LoVo (cell line): ENCODE results near the gene NPAS2.

Experiments
- DNase-seq: peaks from one replicate; pipeline ENCODE4 v3.0.0-alpha.2; 2016; ENCODE audit warnings: low spot score

The NPAS2 gene

GRCh38 chr2:100821911-100822265, 1.9 kb downstream of the NPAS2 start:
- DNase-seq = no peak

GRCh38 chr2:100822587-100823248, 2.8 kb downstream of the NPAS2 start:
- no peak for DNase-seq

DNA sequence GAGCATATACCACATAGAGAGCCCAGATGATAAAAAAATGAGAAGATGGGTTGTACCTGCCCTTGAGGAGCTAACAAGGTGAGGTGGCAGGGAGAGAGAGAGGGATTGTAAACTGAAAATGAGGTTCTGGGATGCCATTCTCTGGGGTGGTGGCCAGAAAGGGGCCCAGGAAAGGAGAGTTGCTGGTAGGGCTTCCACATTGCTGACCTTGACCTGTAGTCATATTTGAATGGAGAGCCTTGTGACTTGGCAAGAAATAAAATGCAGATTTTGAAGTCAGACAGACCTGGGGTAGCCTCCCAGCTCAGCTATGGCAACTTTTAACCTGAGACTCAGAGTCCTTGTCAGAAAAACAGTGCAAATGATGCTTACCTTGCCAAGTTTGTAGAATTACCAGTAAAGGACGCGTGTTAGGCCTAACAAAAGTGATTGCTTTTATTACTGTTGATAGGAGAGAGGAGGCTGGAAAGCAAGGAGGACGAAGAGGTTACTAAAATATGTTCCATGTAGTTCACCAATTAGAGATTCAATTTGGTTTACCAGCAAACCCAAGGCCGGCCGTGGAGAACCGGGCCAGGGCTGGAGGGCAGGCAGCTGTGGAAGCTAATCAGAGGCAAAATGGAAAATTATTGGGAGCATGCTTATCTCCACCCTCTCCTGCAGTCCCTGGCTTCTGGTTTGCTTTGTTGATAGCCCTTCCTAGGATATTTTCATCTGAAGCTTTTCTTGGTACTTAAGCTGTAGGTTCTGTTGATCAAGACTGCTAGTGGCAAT, 3.9 kb downstream of the NPAS2 start:
- DNase-seq = no peak

DNA sequence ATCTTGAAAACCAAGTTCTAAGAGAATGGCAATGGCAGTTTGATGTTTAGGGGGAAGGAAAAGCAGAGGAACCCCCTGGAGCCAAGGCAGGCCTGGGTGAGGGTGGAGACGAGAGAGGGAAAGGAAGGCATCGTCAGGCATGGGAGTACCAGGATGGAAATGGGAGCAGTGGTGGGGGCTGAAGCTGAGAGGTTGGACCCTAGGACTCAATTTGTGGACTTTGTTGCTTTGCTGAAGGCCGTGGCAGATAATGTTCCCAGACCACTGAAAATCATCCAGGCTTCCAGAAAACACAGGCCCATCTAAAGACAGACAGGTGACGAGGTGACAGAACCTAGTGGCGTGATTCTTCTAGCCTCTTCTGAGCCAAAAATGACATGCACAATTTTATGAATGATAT, 4.9 kb downstream of the NPAS2 start:
- no peak for DNase-seq

- DNase-seq = no peak
Measured at GRCh38 chr2:100826494-100826893, 6.6 kb downstream of the NPAS2 start.

- no peak for DNase-seq
Measured at GRCh38 chr2:100831158-100831750, 11.3 kb downstream of the NPAS2 start.

DNA sequence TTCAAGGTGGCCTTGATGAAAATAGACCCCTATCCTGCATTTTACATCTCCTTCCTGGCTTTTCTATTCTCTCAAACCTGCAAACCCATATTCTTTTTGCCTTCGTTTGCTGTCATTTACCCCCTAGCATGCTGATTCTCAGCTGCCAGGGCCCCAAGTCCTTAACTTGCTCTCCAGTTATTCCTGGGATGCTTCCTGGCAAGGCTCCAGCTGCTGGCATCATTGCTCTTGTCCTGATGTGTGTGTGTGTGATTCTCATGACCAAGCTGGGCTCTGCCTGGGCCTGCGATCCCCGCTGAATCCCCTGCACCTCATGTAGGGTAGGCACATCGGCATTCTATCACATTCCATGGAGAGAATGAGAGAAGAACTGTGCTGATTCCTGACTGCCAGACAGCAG, 11.9 kb downstream of the NPAS2 start:
- DNase-seq = no peak

GRCh38 chr2:100832885-100833284, 12.9 kb downstream of the NPAS2 start:
- no peak for DNase-seq

DNA sequence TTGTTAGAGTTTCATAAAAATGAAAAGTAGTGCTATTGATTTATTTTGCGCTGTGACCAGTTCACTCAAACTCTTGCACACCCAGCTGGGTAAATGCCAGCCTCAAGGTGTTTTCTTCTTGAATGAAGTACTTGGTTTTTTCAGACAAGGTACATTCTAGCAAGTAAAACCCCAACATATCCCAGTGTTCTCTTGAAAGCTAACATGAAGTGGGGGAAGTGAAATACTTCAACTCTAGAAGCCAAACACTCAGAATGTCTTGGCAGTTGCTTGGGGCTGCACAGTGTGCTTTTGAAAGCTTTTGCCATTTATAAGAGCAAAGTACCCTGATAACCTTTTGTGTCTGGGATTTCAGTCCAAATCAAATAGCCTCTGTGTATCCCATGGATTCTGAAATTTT, 13.4 kb downstream of the NPAS2 start:
- DNase-seq = no peak

DNA sequence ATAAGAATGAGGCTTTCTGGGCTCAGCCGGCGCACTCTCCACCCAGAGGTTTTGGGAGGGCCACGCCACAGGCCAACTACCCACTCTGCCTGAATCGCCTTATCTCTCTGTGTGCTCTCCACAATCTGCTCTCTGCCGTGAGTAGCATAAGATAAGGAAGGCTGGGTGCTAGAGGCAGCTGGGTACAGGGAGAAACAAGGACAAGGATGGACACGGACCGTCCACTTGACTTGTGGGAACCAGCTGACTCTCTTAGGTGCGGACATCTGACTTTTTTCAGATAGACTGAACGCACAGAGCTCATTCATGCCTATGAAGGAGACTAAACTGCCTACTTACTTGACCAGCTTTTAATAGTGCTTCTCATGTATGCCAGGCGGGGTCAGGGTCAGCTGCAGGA, 14.3 kb downstream of the NPAS2 start:
- no peak for DNase-seq

GRCh38 chr2:100835006-100835659, 15.2 kb downstream of the NPAS2 start:
- DNase-seq = no peak

DNA sequence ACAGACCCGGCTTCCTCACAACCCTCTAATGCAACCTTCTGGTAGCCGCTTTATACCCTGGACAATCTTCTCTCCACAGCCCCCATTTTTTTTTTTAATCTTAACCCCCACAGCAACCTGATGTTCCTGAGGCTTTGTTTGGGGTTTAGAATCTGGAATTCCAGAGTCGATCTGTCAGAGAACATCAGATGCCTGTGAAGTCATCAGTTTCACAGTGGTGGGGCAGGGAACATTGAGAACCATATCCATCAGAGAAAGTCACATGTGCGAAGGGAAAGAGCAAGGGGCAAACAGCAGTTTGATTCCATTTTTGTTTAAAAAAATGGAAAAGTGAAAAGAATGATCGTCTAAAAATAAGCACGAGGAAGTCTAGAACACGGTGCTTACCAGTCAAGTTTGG, 20.6 kb downstream of the NPAS2 start:
- DNase-seq = no peak

DNA sequence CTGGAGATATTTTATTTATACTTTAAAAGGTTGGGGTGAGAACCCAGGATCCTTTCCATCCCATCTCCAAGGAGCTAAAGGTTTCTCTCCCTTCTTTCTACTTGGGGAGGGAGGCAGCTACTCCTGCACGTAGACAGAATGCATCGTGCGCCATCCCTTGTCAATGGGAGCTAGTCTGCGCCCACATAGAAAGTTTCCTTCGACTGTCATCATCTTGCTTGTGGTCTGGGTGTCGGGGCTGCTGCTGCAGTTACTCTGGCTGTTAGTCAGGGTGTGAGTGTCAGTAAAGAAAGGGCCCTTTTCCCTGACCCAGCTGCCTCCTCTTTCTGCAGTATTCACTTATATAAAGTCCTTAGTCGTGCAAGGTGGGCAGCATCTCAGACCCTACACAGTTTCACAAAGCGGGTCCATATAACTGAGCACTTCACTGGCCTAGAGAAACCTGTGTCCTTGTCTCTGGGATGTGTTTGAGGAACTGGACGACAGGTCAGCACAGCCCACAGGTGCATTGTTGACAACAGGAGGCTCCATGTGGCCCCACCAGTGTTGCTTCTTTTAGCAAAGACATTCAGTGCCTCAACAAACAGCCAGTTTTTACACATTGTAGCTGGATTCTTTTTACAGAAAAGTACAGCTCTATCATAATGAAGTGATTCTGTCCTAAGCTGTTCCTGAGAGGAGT, 22.4 kb downstream of the NPAS2 start:
- no peak for DNase-seq

DNA sequence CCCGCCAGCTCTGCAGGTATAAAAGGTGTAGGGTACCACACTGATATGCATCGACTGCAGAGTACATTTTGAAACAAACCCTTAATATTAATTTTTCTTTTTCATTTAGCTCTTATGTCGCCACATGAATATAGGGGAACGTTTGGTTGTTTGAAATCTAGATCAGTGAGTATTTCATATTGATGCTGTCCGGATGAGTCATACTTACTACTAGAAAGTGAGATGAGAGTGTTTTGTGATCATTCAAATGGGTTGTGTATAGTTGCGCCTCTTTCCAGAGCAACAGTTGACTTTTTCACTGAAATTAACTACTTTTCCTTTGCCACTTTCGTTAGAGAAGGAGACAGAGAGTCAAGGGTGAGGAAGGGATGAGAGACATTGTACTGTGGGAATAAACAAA, 24.6 kb downstream of the NPAS2 start:
- DNase-seq = no peak

- no peak for DNase-seq
Measured at GRCh38 chr2:100845141-100845991, 25.4 kb downstream of the NPAS2 start.

GRCh38 chr2:100846716-100847115, 26.8 kb downstream of the NPAS2 start:
- DNase-seq = no peak

- no peak for DNase-seq
Measured at GRCh38 chr2:100852447-100852846, 32.5 kb downstream of the NPAS2 start.

DNA sequence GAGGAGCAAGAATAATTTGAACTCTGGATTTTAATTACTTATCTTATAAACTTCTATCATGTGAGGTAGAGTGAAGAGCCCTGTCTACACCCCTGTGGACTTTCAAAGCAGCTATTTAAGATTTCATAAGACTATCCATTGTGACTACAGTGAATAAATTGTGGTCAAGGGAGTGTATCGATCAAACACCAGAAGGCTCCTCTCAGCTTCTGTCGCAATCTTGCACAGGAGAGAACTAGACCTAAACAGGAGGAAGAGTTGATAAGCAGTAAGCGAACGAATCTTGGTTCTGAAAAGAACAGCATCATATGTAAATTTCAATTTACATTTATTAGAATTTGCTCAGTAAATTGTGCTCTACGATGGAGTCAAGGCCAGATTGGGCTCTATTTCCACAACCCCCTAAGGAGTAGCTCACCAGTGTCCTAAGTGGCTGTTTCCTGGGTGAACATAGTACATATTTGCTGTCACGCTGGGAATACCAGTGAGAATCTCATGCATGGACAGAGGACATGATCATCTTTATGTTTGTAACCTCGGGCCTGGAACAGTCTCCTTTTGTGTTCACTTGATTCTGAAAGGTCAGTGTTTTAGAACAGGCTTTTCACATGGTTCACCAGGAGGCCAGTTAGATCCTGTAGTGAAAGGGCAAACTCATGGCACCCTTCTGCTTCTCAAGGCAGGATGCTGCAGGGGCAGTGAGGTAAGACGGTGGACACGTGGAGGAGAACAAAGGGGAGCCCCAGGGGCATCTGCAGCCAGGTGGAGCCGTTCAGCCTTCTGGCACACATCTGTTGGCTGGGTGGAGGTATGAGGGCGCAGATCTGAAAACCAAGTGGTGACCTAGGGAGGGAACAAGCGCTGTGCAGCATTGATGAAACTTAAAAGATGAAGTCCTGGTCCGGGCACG, 33.3 kb downstream of the NPAS2 start:
- DNase-seq = no peak

DNA sequence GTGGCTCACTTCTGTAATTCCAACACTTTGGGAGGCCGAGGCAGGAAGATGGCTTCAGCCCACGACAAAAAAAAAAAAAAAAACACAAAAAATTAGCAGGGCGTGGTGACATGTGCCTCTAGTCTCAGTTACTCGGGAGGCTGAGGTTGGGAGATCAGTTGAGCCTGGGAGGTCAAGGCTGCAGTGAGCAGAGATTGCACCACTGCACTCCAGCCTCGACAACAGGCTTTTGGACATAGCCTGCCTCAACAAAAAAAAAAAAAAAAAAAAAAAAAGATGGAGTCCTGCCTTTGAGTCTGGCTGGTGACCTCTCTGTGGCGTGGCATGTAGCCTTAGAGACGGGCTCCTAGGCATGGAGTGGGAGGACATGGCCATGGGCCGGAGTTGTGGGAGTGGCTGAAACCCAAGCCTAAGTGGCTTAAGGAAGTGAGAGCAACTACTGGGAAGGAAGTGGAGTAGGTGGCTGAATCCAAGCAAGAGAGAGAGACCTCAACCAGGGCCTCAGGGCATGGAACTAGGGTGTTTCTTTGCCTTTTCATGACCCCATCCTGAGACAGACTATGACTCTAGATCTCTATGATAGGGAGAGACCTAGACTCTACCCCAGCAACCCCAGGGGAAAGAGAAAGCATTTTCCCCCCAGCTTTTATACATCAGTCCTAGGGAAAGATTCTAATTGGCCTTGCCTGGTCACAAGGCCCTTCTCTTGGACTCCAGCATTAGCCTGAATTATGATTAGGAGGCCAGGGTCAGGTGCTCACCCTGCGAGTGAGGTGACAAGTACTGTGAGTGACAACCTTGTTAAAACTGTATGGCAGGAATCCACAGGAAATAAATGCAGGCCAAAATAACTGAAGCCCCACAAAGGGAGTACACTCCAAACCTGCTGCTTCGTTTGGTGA, 34.2 kb downstream of the NPAS2 start:
- DNase-seq = no peak
